ENCODE results near the gene SLC13A3. TPM values are rescaled to one million over a fixed set of nuclear protein-coding genes. Genes with fewer than 3 reads are reported as not detected.

SLC13A3 gene
- total RNA-seq, 1 donor from 2014 or later, result 7.4 TPM

- Mint-ChIP-seq H3K9me3 (peaks cover 23% of the 10 kb centered on the region), H3K27me3 (ENCODE audit: insufficient read depth, low read depth) (peaks cover 17% of the 10 kb centered on the region), H3K4me1 (peaks cover 56% of the 10 kb centered on the region), H3K27ac (peak overlapping the region; percentile 55), H3K36me3 (peaks cover 8% of the 10 kb centered on the region), H3K4me3 (peak overlapping the region; percentile 37)
- Histone ChIP-seq H3K9ac (no peak overlapping the region), H4K20me1 (ENCODE audit: low read depth) (peaks cover 61% of the 10 kb centered on the region), H3K4me2 (peak overlapping the region; percentile 62), H3F3A (ENCODE audit: low read depth) (peaks cover 36% of the 10 kb centered on the region), H3K79me2 (ENCODE audit: low read depth) (no peaks in the 10 kb centered on the region), H2AFZ (replicated peaks) (no peak overlapping the region), H3K9me3 (ENCODE audit: low read depth) (peaks cover 10% of the 10 kb centered on the region), H3K27me3 (peaks cover 96% of the 10 kb centered on the region), H3K36me3 (no peaks in the 10 kb centered on the region), H3K27ac (no peak overlapping the region), H3K4me1 (peaks cover 34% of the 10 kb centered on the region), H3K4me3 (no peak overlapping the region)
- TF ChIP-seq EZH2phosphoT487 (IDR thresholded peaks at IDR 0.05), result peak; percentile 99
- TF ChIP-seq CTCF (IDR thresholded peaks at IDR 0.05), result no peak
- DNase-seq (ENCODE audit: low spot score), result peak; percentile 76
Measured at GRCh38 chr20:46622165-46622564, 29.1 kb downstream of the SLC13A3 start.

- peak overlapping the region; percentile 55 for H3K27ac Mint-ChIP-seq
- H3K9me3 Mint-ChIP-seq, result peaks cover 23% of the 10 kb centered on the region
- H3K4me3 Mint-ChIP-seq, result no peak overlapping the region
- peaks cover 10% of the 10 kb centered on the region for H3K9me3 ChIP-seq (ENCODE audit: low read depth)
- H3K36me3 ChIP-seq, result no peaks in the 10 kb centered on the region
- H3K4me1 ChIP-seq, result peaks cover 34% of the 10 kb centered on the region
- H3K79me2 ChIP-seq (ENCODE audit: low read depth), result no peaks in the 10 kb centered on the region
- no peak for DNase-seq (ENCODE audit: low spot score)
- no peak overlapping the region for H3K9ac ChIP-seq
- no peak overlapping the region for H3K4me3 ChIP-seq
- H3K27me3 Mint-ChIP-seq (ENCODE audit: insufficient read depth, low read depth), result peaks cover 17% of the 10 kb centered on the region
- H3K4me2 ChIP-seq, result peak overlapping the region; percentile 62
- peaks cover 99% of the 10 kb centered on the region for H3K27me3 ChIP-seq
- H2AFZ ChIP-seq (replicated peaks), result no peak overlapping the region
- peaks cover 49% of the 10 kb centered on the region for H3K4me1 Mint-ChIP-seq
- H3F3A ChIP-seq (ENCODE audit: low read depth), result peaks cover 36% of the 10 kb centered on the region
- no peak overlapping the region for H3K27ac ChIP-seq
- peaks cover 8% of the 10 kb centered on the region for H3K36me3 Mint-ChIP-seq
- peaks cover 67% of the 10 kb centered on the region for H4K20me1 ChIP-seq (ENCODE audit: low read depth)
- TF ChIP-seq EZH2phosphoT487 (IDR thresholded peaks at IDR 0.05), result no peak
- no peak for TF ChIP-seq CTCF (IDR thresholded peaks at IDR 0.05)
- TF ChIP-seq EZH2 (IDR thresholded peaks at IDR 0.05), result no peak
Measured at GRCh38 chr20:46621492-46621891, 29.8 kb downstream of the SLC13A3 start.

- Histone ChIP-seq H3F3A (ENCODE audit: low read depth) (peaks cover 36% of the 10 kb centered on the region), H3K36me3 (no peaks in the 10 kb centered on the region), H2AFZ (replicated peaks) (no peak overlapping the region), H3K27me3 (peaks cover 99% of the 10 kb centered on the region), H3K9me3 (ENCODE audit: low read depth) (peaks cover 8% of the 10 kb centered on the region), H4K20me1 (ENCODE audit: low read depth) (peaks cover 80% of the 10 kb centered on the region), H3K9ac (no peak overlapping the region), H3K79me2 (ENCODE audit: low read depth) (no peaks in the 10 kb centered on the region), H3K4me1 (peaks cover 37% of the 10 kb centered on the region), H3K27ac (no peak overlapping the region), H3K4me3 (no peak overlapping the region), H3K4me2 (no peak overlapping the region)
- no peak for DNase-seq (ENCODE audit: low spot score)
- Mint-ChIP-seq H3K27me3 (ENCODE audit: insufficient read depth, low read depth) (peaks cover 20% of the 10 kb centered on the region), H3K9me3 (peaks cover 23% of the 10 kb centered on the region), H3K27ac (no peak overlapping the region), H3K4me3 (no peak overlapping the region), H3K4me1 (peaks cover 44% of the 10 kb centered on the region), H3K36me3 (peaks cover 8% of the 10 kb centered on the region)
- no peak for TF ChIP-seq EZH2 (IDR thresholded peaks at IDR 0.05)
- no peak for TF ChIP-seq EZH2phosphoT487 (IDR thresholded peaks at IDR 0.05)
- TF ChIP-seq CTCF (IDR thresholded peaks at IDR 0.05), result no peak
Measured at GRCh38 chr20:46619445-46619844, 31.8 kb downstream of the SLC13A3 start.

Measured in neural progenitor cell (in vitro differentiated cells).